ENCODE measurements around the gene HDLBP.
"Not testable (repeated sequence)": the region's sequence is repeated elsewhere in the genome, so short reads cannot be mapped to it uniquely, and the experiment has no call there.

The HDLBP gene

GRCh38 chr2:241302759-241303651 is 12.5 kb downstream of the HDLBP start:
- DNase-seq, result no peak

DNA sequence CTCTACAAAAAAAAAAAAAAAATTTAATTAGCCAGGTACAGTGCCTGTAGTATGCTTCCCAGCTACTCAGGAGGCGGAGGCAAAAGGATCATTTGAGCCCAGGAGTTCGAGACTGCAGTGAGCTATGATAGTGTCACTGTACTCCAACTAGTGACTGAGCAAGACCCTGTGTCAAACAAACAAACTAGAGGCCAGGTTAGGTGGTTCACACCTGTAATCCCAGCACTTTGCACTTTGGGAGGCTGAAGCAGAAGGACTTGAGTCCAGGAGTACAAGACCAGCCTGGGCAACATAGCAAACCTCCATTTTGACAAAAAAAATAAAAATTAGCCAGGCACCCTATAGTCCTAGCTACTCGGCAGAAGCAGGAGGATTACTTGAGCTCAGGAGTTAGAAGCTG is 13.4 kb downstream of the HDLBP start:
- no peak for DNase-seq

DNA sequence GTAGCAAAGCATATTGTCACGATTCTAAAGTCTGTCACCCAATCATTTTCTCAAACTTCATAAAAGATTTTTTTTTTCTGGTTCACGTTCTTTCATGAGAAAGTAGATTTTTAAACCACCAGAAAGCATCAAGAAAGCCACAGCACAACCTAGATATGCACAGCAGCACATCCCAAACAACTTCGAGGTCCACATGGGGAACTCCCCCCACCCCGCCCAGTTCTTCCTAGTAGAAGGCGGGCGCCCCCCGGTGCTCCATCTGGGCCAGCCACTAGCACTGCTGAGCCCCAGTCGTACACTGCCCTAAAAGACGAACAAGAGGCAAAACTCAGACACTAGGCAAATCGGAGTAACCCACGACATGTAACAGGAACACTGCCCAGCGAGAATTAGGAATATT is 15.5 kb downstream of the HDLBP start:
- DNase-seq, result no peak

DNA sequence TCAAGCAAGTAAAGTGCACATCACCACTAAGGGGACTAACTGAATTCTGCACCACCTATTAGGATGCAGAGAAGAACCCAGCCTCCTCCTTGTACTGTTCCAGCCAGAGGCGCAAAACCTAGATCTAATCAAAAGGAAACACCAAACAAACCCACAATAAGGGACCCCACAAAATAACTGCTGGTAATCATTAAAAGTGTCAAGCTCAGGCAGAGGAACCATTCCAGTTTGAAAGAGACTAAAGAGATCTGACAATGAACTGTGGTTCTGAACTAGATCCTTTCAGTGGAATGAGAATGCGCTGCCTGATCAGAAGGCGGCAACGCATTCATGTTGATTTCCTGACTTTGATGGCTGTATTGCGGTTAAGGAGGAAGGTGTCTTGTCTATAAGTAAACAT is 16.8 kb downstream of the HDLBP start:
- DNase-seq, result no peak

GRCh38 chr2:241296767-241297166 is 18.7 kb downstream of the HDLBP start:
- no peak for DNase-seq

DNA sequence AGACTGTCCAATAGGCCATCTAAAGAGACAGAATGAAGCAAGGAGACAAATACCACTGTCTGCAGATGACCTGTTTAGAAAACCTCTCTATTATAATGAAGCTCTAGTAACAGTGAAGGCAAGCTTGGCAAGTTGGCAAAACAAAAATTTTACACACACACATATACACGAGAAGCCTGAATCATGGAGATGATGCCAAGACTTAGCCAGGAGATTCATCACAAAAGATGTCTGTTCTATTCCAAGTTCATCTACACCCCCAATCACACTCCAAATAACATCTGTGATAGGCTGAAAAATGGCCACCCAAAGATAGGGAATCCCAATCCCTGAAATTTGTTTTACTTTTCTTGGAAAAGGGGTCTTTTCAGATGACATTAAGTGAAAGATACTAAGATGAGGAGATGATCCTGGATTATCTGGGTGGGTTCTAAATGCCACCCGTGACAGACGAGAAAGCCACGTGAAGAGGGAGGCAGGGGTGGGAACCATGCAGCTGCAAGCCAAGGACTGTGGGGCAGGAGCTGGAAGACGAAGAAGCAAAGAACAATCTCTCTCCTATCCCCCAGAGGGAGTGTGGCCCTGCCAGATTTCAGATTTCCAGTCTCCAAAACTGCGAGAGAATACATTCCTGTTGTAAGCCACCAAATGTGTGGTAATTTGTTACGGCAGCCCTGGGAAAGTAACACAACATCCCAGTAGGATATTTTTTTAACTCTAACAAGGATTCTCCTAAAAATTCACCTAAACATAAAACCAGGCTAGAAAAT is 20.0 kb downstream of the HDLBP start:
- DNase-seq, result no peak

GRCh38 chr2:241293378-241293797 is 22.1 kb downstream of the HDLBP start:
- peak; percentile 24 for DNase-seq

GRCh38 chr2:241291977-241292376 is 23.5 kb downstream of the HDLBP start:
- no peak for DNase-seq

- DNase-seq, result no peak
These were observed 24.3 kb downstream of the HDLBP start for GRCh38 chr2:241291153-241291552.

GRCh38 chr2:241289597-241289996 is 25.9 kb downstream of the HDLBP start:
- no peak for DNase-seq

- DNase-seq, result no peak
These were observed 26.4 kb downstream of the HDLBP start for GRCh38 chr2:241289053-241289452.

DNA sequence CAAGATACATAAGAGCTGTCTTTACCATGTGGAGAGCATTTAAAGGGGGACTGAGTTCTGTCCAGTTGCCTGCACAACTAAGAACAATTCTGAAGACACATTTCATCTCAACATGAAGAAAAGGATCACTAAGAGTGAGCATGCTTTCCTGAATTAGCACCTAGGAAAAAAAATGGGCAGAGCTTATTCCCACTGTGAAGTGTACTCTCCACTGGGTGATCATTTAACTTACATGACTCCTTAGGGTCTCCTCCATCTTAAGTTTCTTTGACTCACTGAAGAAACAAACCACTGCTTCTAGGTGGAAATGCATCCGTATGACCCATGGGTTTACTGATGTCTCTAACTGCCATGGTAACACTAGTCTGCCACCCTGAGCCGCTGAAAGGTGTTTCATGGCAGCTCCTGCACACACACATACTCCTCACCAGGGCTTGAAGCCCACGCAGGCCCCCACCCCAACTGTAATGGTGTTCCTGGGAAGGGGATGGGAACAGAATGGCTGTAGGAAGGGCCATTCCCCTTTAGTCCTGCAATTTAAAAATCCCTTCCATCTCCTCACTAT is 27.1 kb downstream of the HDLBP start:
- DNase-seq, result no peak

- DNase-seq, result no peak
These were observed 29.0 kb downstream of the HDLBP start for GRCh38 chr2:241286348-241287090.

- DNase-seq, result no peak
These were observed 29.9 kb downstream of the HDLBP start for GRCh38 chr2:241285596-241285995.

- DNase-seq, result no peak
These were observed 32.9 kb downstream of the HDLBP start for GRCh38 chr2:241282555-241282954.

DNA sequence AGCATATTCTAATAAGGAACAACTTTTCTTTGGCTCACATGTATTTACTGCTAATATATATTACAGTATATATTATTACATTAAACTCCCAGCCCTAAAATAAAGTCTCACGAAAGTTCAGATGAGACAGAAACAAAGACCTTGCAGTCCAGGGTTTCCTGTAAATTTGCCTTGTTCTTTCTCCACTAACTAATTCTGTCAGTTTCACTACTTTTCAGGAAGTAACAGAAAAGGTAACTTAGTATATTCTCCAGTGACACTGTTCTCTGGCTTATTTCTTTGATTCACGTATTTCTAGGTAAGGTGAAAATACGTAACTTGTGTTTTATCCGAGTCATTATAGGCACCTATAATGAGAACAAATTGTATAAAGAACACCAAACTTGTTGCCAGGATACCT is 35.2 kb downstream of the HDLBP start:
- no peak for DNase-seq

DNA sequence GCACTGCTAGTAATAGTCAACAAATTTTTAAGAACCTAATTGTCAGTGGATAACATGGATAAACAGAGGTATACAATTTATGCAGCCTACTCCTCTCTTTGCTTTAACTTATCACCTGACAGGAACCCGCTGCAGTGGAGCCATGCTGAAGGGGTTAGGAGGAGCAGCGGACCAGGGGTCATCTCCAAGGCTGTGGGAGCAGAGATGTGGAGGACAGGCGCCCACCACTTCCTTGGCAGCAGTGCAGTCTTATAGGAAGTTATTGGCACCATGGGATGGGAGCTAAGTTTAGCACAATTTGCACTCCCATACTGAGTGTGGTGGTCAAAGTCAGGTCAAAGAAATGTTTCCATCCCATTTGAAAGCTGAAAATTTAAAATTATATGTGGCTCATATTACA is 35.6 kb downstream of the HDLBP start:
- no peak for DNase-seq

DNA sequence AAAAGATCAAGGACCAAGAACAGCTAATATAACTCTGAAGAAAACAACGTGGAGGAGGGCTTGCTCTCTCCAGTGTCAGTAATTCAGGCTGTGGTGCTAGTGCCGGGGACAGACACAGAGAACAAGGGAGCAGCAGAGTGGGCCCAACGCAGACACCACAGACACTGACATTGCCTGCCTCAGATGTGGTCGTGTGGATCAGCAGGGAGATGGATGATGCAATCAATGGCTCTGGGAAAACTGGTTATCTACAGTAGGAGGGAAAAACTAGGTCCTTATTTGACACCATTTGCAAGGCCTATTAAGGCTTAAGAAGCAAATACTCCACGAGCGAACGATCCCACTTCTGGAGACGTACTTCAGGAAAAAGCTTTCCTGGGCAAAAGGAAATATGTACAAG is 36.1 kb downstream of the HDLBP start:
- peak; percentile 43 for DNase-seq

GRCh38 chr2:241278306-241278705 is 37.2 kb downstream of the HDLBP start:
- not testable (repeated sequence) for DNase-seq

DNA sequence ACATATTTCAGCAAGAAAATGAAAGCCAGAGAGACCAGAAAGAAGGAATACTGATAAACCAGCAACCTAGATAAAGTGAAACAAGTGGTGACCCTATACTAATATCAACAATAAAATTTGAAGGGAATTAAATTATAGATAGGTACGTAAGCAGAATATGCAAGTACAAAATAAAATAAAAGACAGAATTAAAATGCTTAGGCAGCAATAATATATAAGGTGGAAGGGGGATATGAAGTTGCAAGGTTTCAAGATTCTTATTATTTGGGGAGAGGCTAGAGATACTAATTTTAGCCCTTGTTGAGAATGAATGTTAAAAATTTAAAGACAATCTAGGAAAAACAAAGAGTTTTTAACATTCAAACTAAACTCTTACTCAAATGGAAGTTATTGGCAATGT is 39.6 kb downstream of the HDLBP start:
- no peak for DNase-seq

- no peak for DNase-seq
These were observed 40.0 kb downstream of the HDLBP start for GRCh38 chr2:241275504-241275903.

GRCh38 chr2:241274127-241274526 is 41.3 kb downstream of the HDLBP start:
- no peak for DNase-seq

Measured in fibroblast of skin of right biceps (primary cell).